ENCODE results near the gene AKR7A2. TPM values are rescaled to one million over a fixed set of nuclear protein-coding genes. Genes with fewer than 3 reads are reported as not detected.

AKR7A2 gene
- total RNA-seq, 1 donor from 2014 or later = 53.7 TPM

DNA sequence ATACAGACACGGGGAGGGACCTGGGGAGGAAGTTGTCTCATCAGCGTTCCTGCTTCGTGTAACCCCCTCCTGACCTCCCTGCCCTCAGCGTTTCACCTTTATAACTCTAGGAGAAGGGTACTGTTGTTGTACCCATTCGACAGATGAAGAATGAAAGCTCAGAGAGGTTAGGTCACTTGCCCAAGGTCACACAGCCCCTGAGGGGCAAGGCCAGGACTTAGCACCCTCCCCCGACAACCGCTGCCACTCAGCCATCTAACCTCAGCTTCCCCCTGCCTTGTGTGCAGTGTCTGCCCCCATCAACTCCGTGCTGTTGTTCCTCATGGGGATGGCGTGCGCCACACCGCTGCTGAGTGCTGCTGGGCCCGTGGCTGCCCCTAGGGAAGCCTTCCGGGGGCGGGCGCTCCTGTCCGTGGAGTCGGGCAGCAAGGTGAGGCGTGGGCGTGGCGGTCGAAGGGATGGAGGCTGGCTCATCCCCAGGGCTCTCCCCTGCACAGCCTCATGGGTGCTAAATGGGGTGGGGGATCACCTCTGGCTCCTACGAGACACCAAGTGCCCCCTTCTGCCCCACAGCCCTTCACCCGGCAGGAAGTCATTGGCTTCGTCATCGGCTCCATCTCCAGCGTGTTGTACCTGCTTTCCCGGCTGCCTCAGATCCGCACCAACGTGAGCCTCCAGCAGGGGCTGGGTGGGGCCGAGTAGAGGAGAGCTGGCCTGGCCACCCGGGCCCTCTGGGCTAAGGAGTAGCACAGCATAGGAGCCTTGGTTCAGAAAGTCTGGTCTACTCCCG is 14.2 kb upstream of the AKR7A2 start:
- H3K9me3 ChIP-seq = no peaks in the 10 kb centered on the region
- intact Hi-C loops (cut with DNase I) = no loop called here
- H3K27ac ChIP-seq = no peak overlapping the region
- TF ChIP-seq CTCF (IDR thresholded peaks at IDR 0.05) = no peak
- DNase-seq (ENCODE audit: low spot score in 2 of 2) = no peak
- H3K36me3 ChIP-seq = peaks cover 43 to 52% of the 10 kb centered on the region in 2 donors
- H3K27me3 ChIP-seq = no peaks in the 10 kb centered on the region
- H3K4me3 ChIP-seq = no peak overlapping the region
- no peaks in the 10 kb centered on the region for H3K4me1 ChIP-seq

GRCh38 chr1:19325368-19325957 is 13.5 kb upstream of the AKR7A2 start:
- H3K4me3 ChIP-seq = no peak overlapping the region
- H3K9me3 ChIP-seq = no peaks in the 10 kb centered on the region
- intact Hi-C loops (cut with DNase I) = no loop called here
- no peak for DNase-seq (ENCODE audit: low spot score in 2 of 2)
- TF ChIP-seq CTCF (IDR thresholded peaks at IDR 0.05) = no peak
- H3K27ac ChIP-seq = no peak overlapping the region
- H3K4me1 ChIP-seq = no peaks in the 10 kb centered on the region
- H3K36me3 ChIP-seq = peaks cover 43 to 52% of the 10 kb centered on the region in 2 donors
- no peaks in the 10 kb centered on the region for H3K27me3 ChIP-seq

DNA sequence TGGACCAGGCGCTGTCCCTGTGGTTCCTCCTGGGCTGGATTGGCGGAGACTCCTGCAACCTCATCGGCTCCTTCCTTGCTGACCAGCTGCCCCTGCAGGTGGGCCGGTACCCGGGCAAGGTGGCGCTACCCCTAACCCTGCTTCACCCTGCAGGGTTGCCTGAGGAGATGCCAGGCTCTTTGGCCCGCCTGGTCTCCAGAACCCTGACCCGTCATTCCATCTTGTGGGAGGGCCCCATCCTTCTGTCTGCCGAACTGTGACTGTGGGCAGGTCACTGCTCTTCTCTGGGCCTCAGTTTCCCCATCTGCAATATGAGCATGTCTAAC is 12.7 kb upstream of the AKR7A2 start:
- no peak for TF ChIP-seq CTCF (IDR thresholded peaks at IDR 0.05)
- Histone ChIP-seq H3K27ac (no peak overlapping the region), H3K36me3 (peaks cover 43 to 52% of the 10 kb centered on the region in 2 donors)

DNA sequence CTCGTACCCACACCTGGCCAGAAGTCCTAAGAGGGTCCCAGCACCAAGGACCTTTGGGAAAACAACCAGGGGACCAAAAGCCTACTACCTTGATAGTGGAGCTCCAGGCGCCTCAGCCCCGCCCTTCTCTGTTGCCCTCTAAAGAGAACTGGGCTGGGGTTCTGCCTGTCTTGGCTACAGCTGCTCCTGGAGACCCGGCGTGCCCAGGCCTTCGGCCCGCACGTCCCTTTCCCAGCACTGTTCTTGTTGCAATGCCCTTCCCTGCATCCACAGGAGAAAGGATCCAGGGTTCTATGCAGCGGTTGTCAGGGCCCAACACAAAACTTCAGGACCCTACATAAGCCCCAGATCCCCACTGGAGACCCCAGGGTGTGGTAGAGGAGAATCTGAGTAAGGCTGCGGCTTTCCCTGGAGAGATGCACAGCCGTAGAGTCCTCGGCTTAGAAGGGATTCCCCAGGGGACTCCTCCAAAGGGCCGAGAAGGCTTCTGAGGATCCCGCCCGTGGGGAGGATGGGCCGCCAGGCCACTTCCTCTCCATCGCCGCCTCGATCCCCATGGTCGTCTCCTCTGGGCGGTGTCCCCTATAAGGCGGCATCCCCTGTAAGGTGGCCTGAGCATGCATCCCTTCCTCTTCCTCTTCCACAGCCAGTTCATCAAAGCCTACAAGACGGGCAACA is 12.2 kb upstream of the AKR7A2 start:
- peaks cover 38 to 52% of the 10 kb centered on the region in 2 donors for H3K36me3 ChIP-seq
- TF ChIP-seq CTCF (IDR thresholded peaks at IDR 0.05) = no peak
- DNase-seq (ENCODE audit: low spot score in 2 of 2) = no peak

More for the DNA sequence above, 12.7 kb upstream of the AKR7A2 start:
- intact Hi-C loops (cut with DNase I) = no loop called here
- no peaks in the 10 kb centered on the region for H3K9me3 ChIP-seq
- H3K4me1 ChIP-seq = no peaks in the 10 kb centered on the region
- no peak for DNase-seq (ENCODE audit: low spot score in 2 of 2)
- H3K4me3 ChIP-seq = no peak overlapping the region
- no peaks in the 10 kb centered on the region for H3K27me3 ChIP-seq

GRCh38 chr1:19322481-19322880 is 10.5 kb upstream of the AKR7A2 start:
- DNase-seq (ENCODE audit: low spot score in 2 of 2) = no peak
- no peaks in the 10 kb centered on the region for H3K27me3 ChIP-seq
- TF ChIP-seq CTCF (IDR thresholded peaks at IDR 0.05) = no peak
- H3K9me3 ChIP-seq = no peaks in the 10 kb centered on the region
- intact Hi-C loops (cut with DNase I) = no loop called here
- H3K27ac ChIP-seq = no peak overlapping the region
- H3K4me1 ChIP-seq = no peaks in the 10 kb centered on the region
- peaks cover 26 to 45% of the 10 kb centered on the region in 2 donors for H3K36me3 ChIP-seq
- H3K4me3 ChIP-seq = no peak overlapping the region

More for the DNA sequence above, 12.2 kb upstream of the AKR7A2 start:
- intact Hi-C loops (cut with DNase I) = no loop called here
- H3K4me3 ChIP-seq = no peak overlapping the region
- no peaks in the 10 kb centered on the region for H3K27me3 ChIP-seq
- H3K4me1 ChIP-seq = no peaks in the 10 kb centered on the region
- no peak overlapping the region for H3K27ac ChIP-seq
- H3K9me3 ChIP-seq = no peaks in the 10 kb centered on the region

Measured in ascending aorta (tissue), 2 donors.